ENCODE results near the gene CRTAC1.

GRCh38 chr10:98058295-98058694 is 27.9 kb upstream of the CRTAC1 start:
- TF ChIP-seq EZH2 (IDR thresholded peaks at IDR 0.05; ENCODE audit: insufficient read depth, low read length) (no peak), CTCF (IDR thresholded peaks at IDR 0.05; ENCODE audit: insufficient read depth, low read depth, low read length) (no peak)

Data from astrocyte (in vitro differentiated cells and primary cell).